Tibial artery (tissue), 4 donors: ENCODE results near the gene IGF1R.

Source experiments
- DNase-seq, 2 donors: peaks; one replicate each; pipeline ENCODE4 v3.0.0-alpha.2; 2019
- H3K27ac ChIP-seq, 2 donors: fragments of 200-600 bp; sonication (generic) in 1 of 2; 1 replicate in 1 of 2; 2 replicates in 1 of 2; pipeline ENCODE4 v1.5.1; 2018 to 2019; ENCODE audit warnings: mild to moderate bottlenecking in 1 of 2
- H3K27me3 ChIP-seq, 2 donors: fragments of 200-600 bp; sonication (generic) in 1 of 2; one replicate each; pipeline versions ENCODE4 v1.5.1 to v1.6.0; 2016 to 2019
- H3K36me3 ChIP-seq, 3 donors: fragments of 200-600 bp; sonication (generic) in 2 of 3; one replicate each; pipeline ENCODE4 v1.5.1; 2016 to 2019; ENCODE audit warnings: mild to moderate bottlenecking in 2 of 3
- H3K4me1 ChIP-seq, 4 donors: fragments of 200-600 bp; sonication (generic) in 2 of 4; 1 replicate in 3 of 4; 2 replicates in 1 of 4; pipeline ENCODE4 v1.5.1; 2016 to 2019
- H3K4me3 ChIP-seq, 2 donors: fragments of 200-600 bp; sonication (generic) in 1 of 2; 1 replicate in 1 of 2; 2 replicates in 1 of 2; pipeline ENCODE4 v1.5.1; 2018 to 2019; ENCODE audit warnings: mild to moderate bottlenecking in 2 of 2
- H3K9me3 ChIP-seq, 3 donors: fragments of 200-600 bp; sonication (generic) in 1 of 3; one replicate each; pipeline ENCODE4 v1.5.1; 2016 to 2019
- CTCF ChIP-seq, 2 experiments: fragments of 200-600 bp in 1 of 2; fragments of 450-650 bp in 1 of 2; IDR thresholded peaks; one replicate each; pipeline ENCODE4 v1.5.1; 2017 to 2019; ENCODE audit warnings: antibody characterized with exemption in 2 of 2, mild to moderate bottlenecking in 1 of 2, moderate library complexity in 1 of 2
- intact Hi-C: fragments of 100-400 bp; cut with DNase I; formaldehyde crosslinking; loops from one replicate; pipeline ENCODE4 v1.15.0; 2023; ENCODE audit warnings: low total_unique reads

Gene IGF1R

GRCh38 chr15:98647774-98648653 is at the start of gene IGF1R:
Gene IGF1R, plus strand, starts transcription at chr15:98648539. Its CDS starts 1,043 bp downstream, at chr15:98649582.
- peak in 1 of 2 experiments; percentile 10 for TF ChIP-seq CTCF (IDR thresholded peaks at IDR 0.05)
- Histone ChIP-seq H3K9me3 (no peaks in the 10 kb centered on the region), H3K27me3 (no peaks in the 10 kb centered on the region), H3K36me3 (no peaks in the 10 kb centered on the region), H3K27ac (peak within 1 kb of the TSS; percentile 96 to 97), H3K4me3 (peak within 1 kb of the TSS; percentile 90 to 95), H3K4me1 (peaks cover 0 to 7% (median 0%) of the 10 kb centered on the region in 4 donors)
- DNase-seq = peak; percentile 86 to 92
- intact Hi-C loops = loop anchor here (2.0 kb wide), 1 partner anchor 135 kb away; no protein-coding TSS in a partner anchor

- DNase-seq = peak in 1 of 2 donors; percentile 35
- Histone ChIP-seq H3K27me3 (no peaks in the 10 kb centered on the region), H3K27ac (peak overlapping the region; percentile 52 to 57)
These were observed 48.2 kb upstream of the IGF1R start for GRCh38 chr15:98599909-98600691.

GRCh38 chr15:98604983-98605382 is 43.4 kb upstream of the IGF1R start:
- no peak for DNase-seq
- Histone ChIP-seq H3K27me3 (no peaks in the 10 kb centered on the region), H3K36me3 (no peaks in the 10 kb centered on the region), H3K27ac (no peak overlapping the region), H3K4me3 (no peak overlapping the region), H3K4me1 (peaks cover 0 to 9% (median 1%) of the 10 kb centered on the region in 4 donors), H3K9me3 (no peaks in the 10 kb centered on the region)
- intact Hi-C loops = no loop called here
- no peak for TF ChIP-seq CTCF (IDR thresholded peaks at IDR 0.05)

More at GRCh38 chr15:98599909-98600691, 48.2 kb upstream of the IGF1R start:
- Histone ChIP-seq H3K36me3 (no peaks in the 10 kb centered on the region), H3K4me1 (peaks cover 0 to 8% (median 6%) of the 10 kb centered on the region in 4 donors), H3K9me3 (no peaks in the 10 kb centered on the region), H3K4me3 (peak overlapping the region; percentile 47 to 55)
- intact Hi-C loops = no loop called here
- TF ChIP-seq CTCF (IDR thresholded peaks at IDR 0.05) = no peak

GRCh38 chr15:98609144-98609852 is 39.0 kb upstream of the IGF1R start:
- H3K4me3 ChIP-seq = no peak overlapping the region
- no peak overlapping the region for H3K27ac ChIP-seq
- intact Hi-C loops = no loop called here
- peaks cover 0 to 7% (median 0%) of the 10 kb centered on the region in 4 donors for H3K4me1 ChIP-seq
- no peaks in the 10 kb centered on the region for H3K27me3 ChIP-seq
- no peaks in the 10 kb centered on the region for H3K36me3 ChIP-seq
- no peaks in the 10 kb centered on the region for H3K9me3 ChIP-seq
- no peak for DNase-seq
- TF ChIP-seq CTCF (IDR thresholded peaks at IDR 0.05) = no peak

- DNase-seq = no peak
- Histone ChIP-seq H3K27ac (no peak overlapping the region), H3K36me3 (no peaks in the 10 kb centered on the region), H3K4me1 (peaks cover 0 to 7% (median 0%) of the 10 kb centered on the region in 4 donors), H3K4me3 (no peak overlapping the region), H3K9me3 (no peaks in the 10 kb centered on the region), H3K27me3 (no peaks in the 10 kb centered on the region)
- intact Hi-C loops = no loop called here
- no peak for TF ChIP-seq CTCF (IDR thresholded peaks at IDR 0.05)
These were observed 37.3 kb upstream of the IGF1R start for GRCh38 chr15:98610991-98611390.
